PC-9 (cell line): ENCODE results near the gene PLK1. TPM values are rescaled to one million over a fixed set of nuclear protein-coding genes. Genes with fewer than 3 reads are reported as not detected.

ENCODE experiments used
- BruUV-seq: library from RNA; stranded (reverse); fragments of 400-500 nt; replicated peaks from 2 replicates; lab custom pipeline; 2021; lab: Mats Ljungman, UMichigan
- CTCF ChIA-PET: fragments of 300-600 bp; sonication (Branson Sonifier 250); formaldehyde crosslinking; loops from one replicate; lab custom pipeline; 2022; ENCODE audit warnings: antibody characterized with exemption; lab: Charles Lee
- POLR2A ChIA-PET: fragments of 300-600 bp; sonication (Branson Sonifier 250); formaldehyde crosslinking; loops from one replicate; lab custom pipeline; 2022; ENCODE audit warnings: antibody characterized with exemption; ENCODE audit not compliant: unreplicated experiment; lab: Charles Lee
- DNase-seq, 2 experiments: peaks; one replicate each; pipeline versions ENCODE4 v3.0.0 to v3.0.0-alpha.2; 2015 to 2022; ENCODE audit warnings: mixed read lengths in 1 of 2
- H2AFZ ChIP-seq: fragments of 200-600 bp; sonication (generic); 2 replicates; pipeline ENCODE4 v1.8.1; 2017; ENCODE audit warnings: antibody characterized with exemption
- H3F3A ChIP-seq: fragments of 200-600 bp; sonication (generic); 2 replicates; pipeline ENCODE4 v1.8.1; 2017; ENCODE audit warnings: antibody characterized with exemption, mild to moderate bottlenecking, low read depth; ENCODE audit not compliant: insufficient read depth
- H3K27ac ChIP-seq: fragments of 200-600 bp; sonication (generic); 2 replicates; pipeline ENCODE4 v1.6.1; 2016; ENCODE audit warnings: mixed run types
- H3K27me3 ChIP-seq: fragments of 200-600 bp; sonication (generic); 2 replicates; pipeline ENCODE4 v1.6.1; 2016; ENCODE audit warnings: low read depth, mixed run types; ENCODE audit not compliant: insufficient read depth
- H3K36me3 ChIP-seq: fragments of 200-600 bp; sonication (generic); 2 replicates; pipeline ENCODE4 v1.6.1; 2016; ENCODE audit warnings: low read depth, mixed run types
- H3K4me1 ChIP-seq: fragments of 200-600 bp; sonication (generic); replicated peaks from 2 replicates; pipeline ENCODE4 v1.6.1; 2016; ENCODE audit warnings: mixed run types; ENCODE audit not compliant: insufficient read depth
- H3K4me2 ChIP-seq: fragments of 200-600 bp; sonication (generic); 2 replicates; pipeline ENCODE4 v1.6.1; 2017; ENCODE audit warnings: mixed run types
- H3K4me3 ChIP-seq: fragments of 200-600 bp; sonication (generic); 2 replicates; pipeline ENCODE4 v1.6.1; 2016; ENCODE audit warnings: mixed run types
- H3K79me2 ChIP-seq: fragments of 200-600 bp; sonication (generic); 2 replicates; pipeline ENCODE4 v1.6.1; 2017; ENCODE audit warnings: low read depth, mixed run types
- H3K9me2 ChIP-seq: fragments of 200-600 bp; sonication (generic); 2 replicates; pipeline ENCODE4 v1.8.1; 2017; ENCODE audit warnings: mild to moderate bottlenecking; ENCODE audit not compliant: insufficient read depth
- H3K9me3 ChIP-seq: fragments of 200-600 bp; sonication (generic); 2 replicates; pipeline ENCODE4 v1.8.1; 2016; ENCODE audit warnings: low read depth; ENCODE audit not compliant: insufficient read depth
- H4K20me1 ChIP-seq: fragments of 200-600 bp; sonication (generic); 2 replicates; pipeline ENCODE4 v1.8.1; 2017; ENCODE audit not compliant: insufficient read depth
- CTCF ChIP-seq: fragments of 200-600 bp; sonication (generic); conservative IDR thresholded peaks from 2 replicates; pipeline ENCODE4 v1.6.1; 2017; ENCODE audit warnings: mixed run types, antibody characterized with exemption, mild to moderate bottlenecking, moderate library complexity
- EZH2 ChIP-seq: fragments of 200-600 bp; sonication (generic); IDR thresholded peaks from 2 replicates; pipeline ENCODE4 v1.8.0; 2017; ENCODE audit warnings: antibody characterized with exemption, low read depth
- intact Hi-C: fragments of 100-400 bp; cut with micrococcal nuclease; formaldehyde crosslinking; loops from one replicate; pipeline ENCODE4 v1.10.0; 2022; ENCODE audit not compliant: unreplicated experiment
- total RNA-seq: library from RNA; stranded (reverse); gene quantifications from 2 replicates; pipeline ENCODE4 v1.2.3, GENCODE V29; 2021

PLK1 gene
- total RNA-seq, 1 experiment from 2014 or later = 169 TPM

- intact Hi-C loops = no loop called here
These were observed 24.3 kb downstream of the PLK1 start for GRCh38 chr16:23702951-23703350.

GRCh38 chr16:23704772-23705516 lies 26.3 kb downstream of the PLK1 start:
- ChIA-PET POLR2A (no interaction called here), CTCF (no interaction called here)
- H3K27ac ChIP-seq = no peak overlapping the region
- H3K36me3 ChIP-seq = no peaks in the 10 kb centered on the region
- H3K27me3 ChIP-seq = no peaks in the 10 kb centered on the region
- H2AFZ ChIP-seq = no peak overlapping the region
- no peaks in the 10 kb centered on the region for H3K4me1 ChIP-seq
- H3F3A ChIP-seq = no peaks in the 10 kb centered on the region
- no peaks in the 10 kb centered on the region for H3K79me2 ChIP-seq
- no peaks in the 10 kb centered on the region for H3K9me3 ChIP-seq
- DNase-seq = no peak
- no peaks in the 10 kb centered on the region for H3K9me2 ChIP-seq
- intact Hi-C loops = no loop called here
- TF ChIP-seq EZH2 (no peak), CTCF (no peak)
- H3K4me3 ChIP-seq = no peak overlapping the region
- no peak overlapping the region for H3K4me2 ChIP-seq
- no TSS peak for BruUV-seq
- H4K20me1 ChIP-seq = no peaks in the 10 kb centered on the region

More at GRCh38 chr16:23702951-23703350, 24.3 kb downstream of the PLK1 start:
- no peak overlapping the region for H3K4me2 ChIP-seq
- H3K79me2 ChIP-seq = no peaks in the 10 kb centered on the region
- H2AFZ ChIP-seq = no peak overlapping the region
- H3K4me3 ChIP-seq = no peak overlapping the region
- H4K20me1 ChIP-seq = no peaks in the 10 kb centered on the region
- TF ChIP-seq EZH2 (no peak), CTCF (no peak)
- no peak overlapping the region for H3K27ac ChIP-seq
- peaks cover 3% of the 10 kb centered on the region for H3K9me3 ChIP-seq
- H3F3A ChIP-seq = no peaks in the 10 kb centered on the region
- no peaks in the 10 kb centered on the region for H3K9me2 ChIP-seq
- no TSS peak for BruUV-seq
- H3K36me3 ChIP-seq = no peaks in the 10 kb centered on the region
- ChIA-PET POLR2A (interaction anchor here (0.7 kb wide), 1 partner anchor 19 kb away, joined by 7 read pairs; no protein-coding TSS in a partner anchor), CTCF (no interaction called here)
- peaks cover 13% of the 10 kb centered on the region for H3K4me1 ChIP-seq
- H3K27me3 ChIP-seq = no peaks in the 10 kb centered on the region
- DNase-seq = no peak

- Histone ChIP-seq H3K27me3 (no peaks in the 10 kb centered on the region), H3K79me2 (no peaks in the 10 kb centered on the region), H3K27ac (no peak overlapping the region), H3F3A (no peaks in the 10 kb centered on the region; the same call in 1 of the 2 replicates), H4K20me1 (no peaks in the 10 kb centered on the region), H3K4me2 (no peak overlapping the region), H3K4me1 (no peaks in the 10 kb centered on the region; the same call in 1 of the 2 replicates), H3K36me3 (no peaks in the 10 kb centered on the region), H2AFZ (no peak overlapping the region), H3K4me3 (no peak overlapping the region), H3K9me3 (no peaks in the 10 kb centered on the region), H3K9me2 (no peaks in the 10 kb centered on the region)
- ChIA-PET CTCF (no interaction called here), POLR2A (no interaction called here)
- intact Hi-C loops = no loop called here
- BruUV-seq = no TSS peak
- TF ChIP-seq CTCF (no peak), EZH2 (no peak)
- DNase-seq = no peak
These were observed 26.8 kb downstream of the PLK1 start for GRCh38 chr16:23705517-23705902.
